Hematopoietic multipotent progenitor cell treated with erythropoietin and hydrocortisone succinate and interleukin-3 and kit ligand, for 15 days (in vitro differentiated cells): ENCODE measurements around the gene GOLGA8B.
"Not testable (repeated sequence)": the region's sequence is repeated elsewhere in the genome, so short reads cannot be mapped to it uniquely, and the experiment has no call there.

Source experiments
- DNase-seq: peaks from one replicate; pipeline ENCODE4 v3.0.0-alpha.2; 2015; ENCODE audit warnings: low spot score

Gene GOLGA8B

GRCh38 chr15:34598799-34599585, 15.5 kb upstream of the GOLGA8B start:
- DNase-seq, result no peak

- DNase-seq, result no peak
Observed at GRCh38 chr15:34597316-34597715, 13.9 kb upstream of the GOLGA8B start.

GRCh38 chr15:34594361-34594760, 10.9 kb upstream of the GOLGA8B start:
- DNase-seq, result no peak

- no peak for DNase-seq
Observed at GRCh38 chr15:34591306-34591705, 7.9 kb upstream of the GOLGA8B start.

- peak; percentile 58 for DNase-seq
Observed at GRCh38 chr15:34588046-34588674, 4.7 kb upstream of the GOLGA8B start.

GRCh38 chr15:34585966-34586365, 2.5 kb upstream of the GOLGA8B start:
- DNase-seq, result not testable (repeated sequence)

- no peak for DNase-seq
Observed at GRCh38 chr15:34584996-34585395, 1.5 kb upstream of the GOLGA8B start.

- no peak for DNase-seq
Observed at GRCh38 chr15:34584330-34584668, 848 bp upstream of the GOLGA8B start.

GRCh38 chr15:34582461-34583371, 735 bp downstream of the GOLGA8B start:
- peak; percentile 12 for DNase-seq

GRCh38 chr15:34581687-34582460, 1.6 kb downstream of the GOLGA8B start:
- not testable (repeated sequence) for DNase-seq

- DNase-seq, result no peak
Observed at GRCh38 chr15:34581043-34581365, 2.4 kb downstream of the GOLGA8B start.

GRCh38 chr15:34580251-34581042, 3.0 kb downstream of the GOLGA8B start:
- not testable (repeated sequence) for DNase-seq

- DNase-seq, result no peak
Observed at GRCh38 chr15:34578283-34578674, 5.2 kb downstream of the GOLGA8B start.

- not testable (repeated sequence) for DNase-seq
Observed at GRCh38 chr15:34577658-34578282, 5.7 kb downstream of the GOLGA8B start.

GRCh38 chr15:34575035-34575434, 8.4 kb downstream of the GOLGA8B start:
- not testable (repeated sequence) for DNase-seq

GRCh38 chr15:34572921-34573320, 10.5 kb downstream of the GOLGA8B start:
- DNase-seq, result not testable (repeated sequence)

GRCh38 chr15:34572019-34572641, 11.3 kb downstream of the GOLGA8B start:
- not testable (repeated sequence) for DNase-seq

- not testable (repeated sequence) for DNase-seq
Observed at GRCh38 chr15:34569670-34570396, 13.6 kb downstream of the GOLGA8B start.

GRCh38 chr15:34567174-34567573, 16.3 kb downstream of the GOLGA8B start:
- not testable (repeated sequence) for DNase-seq
